Measurements from ENCODE around the gene TMEM95.
"Not testable (repeated sequence)": the region's sequence is repeated elsewhere in the genome, so short reads cannot be mapped to it uniquely, and the experiment has no call there.

Gene TMEM95

GRCh38 chr17:7354262-7354843, 603 bp upstream of the TMEM95 start:
- Histone ChIP-seq H3K4me1 (peaks cover 52% of the 10 kb centered on the region), H3K9ac (0 out of 2 replicates have a peak overlapping the region, but pooled peaks have one; percentile 24), H3K4me3 (no peak overlapping the region), H3K36me3 (no peaks in the 10 kb centered on the region), H3K4me2 (peak overlapping the region; percentile 99; the same call in 1 of the 2 replicates), H3K27ac (no peak overlapping the region), H4K20me1 (peaks cover 6% of the 10 kb centered on the region; the same call in 1 of the 2 replicates), H3K27me3 (no peaks in the 10 kb centered on the region), H3K9me3 (no peaks in the 10 kb centered on the region)
- no peak for TF ChIP-seq Cebpa-rat (IDR thresholded peaks at IDR 0.05)

- 0 out of 2 replicates have a peak overlapping the region, but pooled peaks have one; percentile 12 for H3K4me2 ChIP-seq
- peaks cover 42% of the 10 kb centered on the region for H3K4me1 ChIP-seq
- no peak overlapping the region for H3K27ac ChIP-seq
- no peaks in the 10 kb centered on the region for H3K27me3 ChIP-seq
- TF ChIP-seq Cebpa-rat (IDR thresholded peaks at IDR 0.05), result no peak
- H3K9ac ChIP-seq, result 0 out of 2 replicates have a peak overlapping the region, but pooled peaks have one; percentile 24
- H4K20me1 ChIP-seq, result no peaks in the 10 kb centered on the region; the same call in 1 of the 2 replicates
- no peaks in the 10 kb centered on the region for H3K9me3 ChIP-seq
- H3K36me3 ChIP-seq, result no peaks in the 10 kb centered on the region
- no peak overlapping the region for H3K4me3 ChIP-seq
Measured at GRCh38 chr17:7355573-7355972, 617 bp downstream of the TMEM95 start.

- Histone ChIP-seq H3K27me3 (no peaks in the 10 kb centered on the region), H3K9ac (no peak overlapping the region), H3K4me3 (no peak overlapping the region), H3K4me1 (peaks cover 37% of the 10 kb centered on the region), H3K27ac (no peak overlapping the region), H3K4me2 (0 out of 2 replicates have a peak overlapping the region, but pooled peaks have one; percentile 3), H3K9me3 (no peaks in the 10 kb centered on the region), H4K20me1 (no peaks in the 10 kb centered on the region; the same call in 1 of the 2 replicates), H3K36me3 (no peaks in the 10 kb centered on the region)
- TF ChIP-seq Cebpa-rat (IDR thresholded peaks at IDR 0.05), result no peak
Measured at GRCh38 chr17:7356072-7356549, 1.2 kb downstream of the TMEM95 start.

- Histone ChIP-seq H3K9me3 (no peaks in the 10 kb centered on the region), H3K27ac (no peak overlapping the region), H3K27me3 (no peaks in the 10 kb centered on the region), H3K9ac (no peak overlapping the region), H3K36me3 (no peaks in the 10 kb centered on the region), H3K4me2 (no peak overlapping the region), H3K4me3 (no peak overlapping the region), H4K20me1 (no peaks in the 10 kb centered on the region; the same call in 1 of the 2 replicates), H3K4me1 (peaks cover 33% of the 10 kb centered on the region)
- no peak for TF ChIP-seq Cebpa-rat (IDR thresholded peaks at IDR 0.05)
Measured at GRCh38 chr17:7356756-7357155, 1.8 kb downstream of the TMEM95 start.

- no peak for TF ChIP-seq Cebpa-rat (IDR thresholded peaks at IDR 0.05)
- H3K9ac ChIP-seq, result no peak overlapping the region
- no peak overlapping the region for H3K4me3 ChIP-seq
- no peaks in the 10 kb centered on the region; the same call in 1 of the 2 replicates for H4K20me1 ChIP-seq
- H3K27ac ChIP-seq, result no peak overlapping the region
- H3K4me1 ChIP-seq, result peaks cover 30% of the 10 kb centered on the region
- H3K27me3 ChIP-seq, result no peaks in the 10 kb centered on the region
- no peaks in the 10 kb centered on the region for H3K36me3 ChIP-seq
- H3K4me2 ChIP-seq, result no peak overlapping the region
- no peaks in the 10 kb centered on the region for H3K9me3 ChIP-seq
Measured at GRCh38 chr17:7357381-7357780, 2.4 kb downstream of the TMEM95 start.

- no peak overlapping the region for H3K4me3 ChIP-seq
- H3K9me3 ChIP-seq, result no peaks in the 10 kb centered on the region
- H3K4me2 ChIP-seq, result no peak overlapping the region
- TF ChIP-seq Cebpa-rat (IDR thresholded peaks at IDR 0.05), result no peak
- no peak overlapping the region for H3K27ac ChIP-seq
- H3K36me3 ChIP-seq, result no peaks in the 10 kb centered on the region
- no peaks in the 10 kb centered on the region for H4K20me1 ChIP-seq
- no peaks in the 10 kb centered on the region for H3K27me3 ChIP-seq
- H3K9ac ChIP-seq, result no peak overlapping the region
- H3K4me1 ChIP-seq, result no peaks in the 10 kb centered on the region
Measured at GRCh38 chr17:7361906-7362305, 7.0 kb downstream of the TMEM95 start.

GRCh38 chr17:7363311-7363710, 8.4 kb downstream of the TMEM95 start:
- H3K36me3 ChIP-seq, result no peaks in the 10 kb centered on the region
- no peak overlapping the region for H3K27ac ChIP-seq
- no peak overlapping the region for H3K4me3 ChIP-seq
- TF ChIP-seq Cebpa-rat (IDR thresholded peaks at IDR 0.05), result no peak
- H3K4me2 ChIP-seq, result no peak overlapping the region
- no peaks in the 10 kb centered on the region for H4K20me1 ChIP-seq
- no peaks in the 10 kb centered on the region for H3K9me3 ChIP-seq
- H3K27me3 ChIP-seq, result no peaks in the 10 kb centered on the region
- H3K9ac ChIP-seq, result no peak overlapping the region
- H3K4me1 ChIP-seq, result no peaks in the 10 kb centered on the region

- H3K27me3 ChIP-seq, H3K27ac ChIP-seq, H4K20me1 ChIP-seq, H3K4me3 ChIP-seq, H3K4me2 ChIP-seq, H3K4me1 ChIP-seq, H3K36me3 ChIP-seq, H3K9ac ChIP-seq, H3K9me3 ChIP-seq: not testable (repeated sequence)
Measured at GRCh38 chr17:7365963-7366362, 11.0 kb downstream of the TMEM95 start.

- Histone ChIP-seq H3K27me3 (no peaks in the 10 kb centered on the region), H3K4me3 (no peak overlapping the region), H3K4me1 (no peaks in the 10 kb centered on the region), H3K4me2 (no peak overlapping the region), H3K36me3 (no peaks in the 10 kb centered on the region), H3K9me3 (no peaks in the 10 kb centered on the region), H3K27ac (no peak overlapping the region), H4K20me1 (no peaks in the 10 kb centered on the region), H3K9ac (no peak overlapping the region)
- TF ChIP-seq Cebpa-rat (IDR thresholded peaks at IDR 0.05), result no peak
Measured at GRCh38 chr17:7367083-7367482, 12.1 kb downstream of the TMEM95 start.

- Histone ChIP-seq H3K36me3 (no peaks in the 10 kb centered on the region), H3K4me2 (no peak overlapping the region), H3K9ac (no peak overlapping the region), H3K27ac (no peak overlapping the region), H3K4me1 (no peaks in the 10 kb centered on the region), H3K9me3 (no peaks in the 10 kb centered on the region), H3K4me3 (no peak overlapping the region), H4K20me1 (no peaks in the 10 kb centered on the region), H3K27me3 (no peaks in the 10 kb centered on the region)
- no peak for TF ChIP-seq Cebpa-rat (IDR thresholded peaks at IDR 0.05)
Measured at GRCh38 chr17:7367918-7368598, 13.1 kb downstream of the TMEM95 start.

GRCh38 chr17:7368599-7368994, 13.6 kb downstream of the TMEM95 start:
- not testable (repeated sequence) for H4K20me1 ChIP-seq, H3K9me3 ChIP-seq, H3K4me1 ChIP-seq, H3K27ac ChIP-seq, H3K36me3 ChIP-seq, H3K4me2 ChIP-seq, H3K27me3 ChIP-seq, H3K4me3 ChIP-seq, H3K9ac ChIP-seq

Measured in BLaER1 (cell line).